ENCODE measurements around the gene SNRPD1.

DNA sequence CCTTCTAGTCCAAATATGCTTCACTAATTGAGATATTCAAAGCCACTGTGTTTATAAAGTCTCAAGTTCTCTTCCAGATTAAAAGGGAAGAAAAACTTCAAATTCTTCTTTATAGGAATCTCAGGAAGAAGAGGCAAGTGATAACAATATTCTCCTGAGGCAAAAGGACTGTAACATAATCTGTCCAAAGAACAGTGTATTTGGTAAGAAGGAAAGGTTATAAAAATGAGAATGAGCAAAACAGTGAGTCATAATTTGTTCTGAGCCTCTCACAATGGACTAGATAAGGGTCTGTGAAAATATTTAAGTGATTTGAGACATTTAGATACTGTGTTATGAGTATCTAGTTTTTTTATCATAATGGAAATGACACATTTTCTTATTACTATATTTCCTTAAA lies 44.3 kb downstream of the SNRPD1 start:
- TF ChIP-seq ZNF124 (CRISPR knock-in tag; IDR thresholded peaks at IDR 0.05): no peak
- TF ChIP-seq, protein P1, sequence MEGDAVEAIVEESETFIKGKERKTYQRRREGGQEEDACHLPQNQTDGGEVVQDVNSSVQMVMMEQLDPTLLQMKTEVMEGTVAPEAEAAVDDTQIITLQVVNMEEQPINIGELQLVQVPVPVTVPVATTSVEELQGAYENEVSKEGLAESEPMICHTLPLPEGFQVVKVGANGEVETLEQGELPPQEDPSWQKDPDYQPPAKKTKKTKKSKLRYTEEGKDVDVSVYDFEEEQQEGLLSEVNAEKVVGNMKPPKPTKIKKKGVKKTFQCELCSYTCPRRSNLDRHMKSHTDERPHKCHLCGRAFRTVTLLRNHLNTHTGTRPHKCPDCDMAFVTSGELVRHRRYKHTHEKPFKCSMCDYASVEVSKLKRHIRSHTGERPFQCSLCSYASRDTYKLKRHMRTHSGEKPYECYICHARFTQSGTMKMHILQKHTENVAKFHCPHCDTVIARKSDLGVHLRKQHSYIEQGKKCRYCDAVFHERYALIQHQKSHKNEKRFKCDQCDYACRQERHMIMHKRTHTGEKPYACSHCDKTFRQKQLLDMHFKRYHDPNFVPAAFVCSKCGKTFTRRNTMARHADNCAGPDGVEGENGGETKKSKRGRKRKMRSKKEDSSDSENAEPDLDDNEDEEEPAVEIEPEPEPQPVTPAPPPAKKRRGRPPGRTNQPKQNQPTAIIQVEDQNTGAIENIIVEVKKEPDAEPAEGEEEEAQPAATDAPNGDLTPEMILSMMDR (IDR thresholded peaks at IDR 0.05 in 2 of 3, conservative IDR thresholded peaks at IDR 0.05 in 1 of 3; ENCODE audit: insufficient read depth in 2 of 3, low read depth in 1 of 3, low read length in 3 of 3): no peak
- TF ChIP-seq MAFK (IDR thresholded peaks at IDR 0.05; ENCODE audit: low read length): no peak
- TF ChIP-seq SLC30A9 (CRISPR knock-in tag; IDR thresholded peaks at IDR 0.05): no peak
- no peak for TF ChIP-seq ATF1 (CRISPR knock-in tag; IDR thresholded peaks at IDR 0.05)
- no peak for TF ChIP-seq ATF1 (tag; IDR thresholded peaks at IDR 0.05)
- no peak for TF ChIP-seq EP300 (IDR thresholded peaks at IDR 0.05; ENCODE audit: low read length)
- no peak for TF ChIP-seq ESRRA (IDR thresholded peaks at IDR 0.05; ENCODE audit: borderline replicate concordance, low read depth)

All from K562 (cell line).